Measurements from ENCODE around the gene MFAP3.
"Not testable (repeated sequence)": the region's sequence is repeated elsewhere in the genome, so short reads cannot be mapped to it uniquely, and the experiment has no call there.

Gene MFAP3

DNA sequence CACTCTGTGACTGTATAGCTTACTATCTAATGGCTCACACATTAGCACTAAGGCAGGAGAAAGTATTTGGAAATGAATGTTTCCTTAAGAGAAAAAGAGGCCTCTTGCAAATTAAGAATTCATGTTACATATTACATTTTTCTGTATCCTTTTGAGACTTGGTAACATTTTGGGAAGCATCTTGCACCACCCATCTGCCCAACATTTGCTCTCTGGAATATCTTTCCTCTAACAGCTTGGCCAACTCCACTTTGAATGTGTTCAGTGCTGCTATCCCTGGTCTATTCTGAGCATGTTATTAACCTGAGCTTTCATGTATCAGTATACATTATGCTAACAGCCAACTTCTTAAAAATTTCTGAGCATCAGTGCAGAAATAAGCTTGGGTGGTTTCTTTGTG is 27.2 kb downstream of the MFAP3 start:
- TF ChIP-seq MYC (IDR thresholded peaks at IDR 0.05; ENCODE audit: low read depth, low read length), result no peak
- TF ChIP-seq POLR2A (IDR thresholded peaks at IDR 0.05; ENCODE audit: extremely low read depth, insufficient read length), result no peak
- TF ChIP-seq CTCF (IDR thresholded peaks at IDR 0.05; ENCODE audit: low read depth, low read length), result no peak
- TF ChIP-seq, protein P1, sequence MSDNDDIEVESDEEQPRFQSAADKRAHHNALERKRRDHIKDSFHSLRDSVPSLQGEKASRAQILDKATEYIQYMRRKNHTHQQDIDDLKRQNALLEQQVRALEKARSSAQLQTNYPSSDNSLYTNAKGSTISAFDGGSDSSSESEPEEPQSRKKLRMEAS (IDR thresholded peaks at IDR 0.05; ENCODE audit: low read depth, low read length), result no peak
- no peak overlapping the region for H3K4me3 ChIP-seq (ENCODE audit: low read depth, low read length)
- no peak for DNase-seq (ENCODE audit: low read depth)

DNA sequence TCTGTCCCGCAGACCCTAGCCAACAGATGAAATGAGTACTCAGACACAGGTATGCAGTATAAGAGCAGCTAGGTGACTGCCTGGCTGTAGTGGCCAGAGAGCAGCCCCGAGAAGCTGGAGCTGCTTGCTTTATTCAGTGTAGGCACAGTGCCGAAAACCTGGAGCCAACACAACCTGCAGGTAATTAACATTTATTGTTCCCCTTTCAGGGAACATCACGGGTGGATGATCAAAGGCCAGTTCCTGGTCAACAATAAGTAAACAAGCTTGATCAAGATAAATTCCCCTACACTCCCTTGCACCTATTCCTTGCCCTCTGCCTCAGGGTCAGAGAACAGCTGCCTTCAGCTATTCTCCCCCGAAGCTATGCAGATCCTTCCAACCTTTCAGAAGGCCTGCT is 31.1 kb downstream of the MFAP3 start:
- not testable (repeated sequence) for DNase-seq (ENCODE audit: low read depth); H3K4me3 ChIP-seq (ENCODE audit: low read depth, low read length)

DNA sequence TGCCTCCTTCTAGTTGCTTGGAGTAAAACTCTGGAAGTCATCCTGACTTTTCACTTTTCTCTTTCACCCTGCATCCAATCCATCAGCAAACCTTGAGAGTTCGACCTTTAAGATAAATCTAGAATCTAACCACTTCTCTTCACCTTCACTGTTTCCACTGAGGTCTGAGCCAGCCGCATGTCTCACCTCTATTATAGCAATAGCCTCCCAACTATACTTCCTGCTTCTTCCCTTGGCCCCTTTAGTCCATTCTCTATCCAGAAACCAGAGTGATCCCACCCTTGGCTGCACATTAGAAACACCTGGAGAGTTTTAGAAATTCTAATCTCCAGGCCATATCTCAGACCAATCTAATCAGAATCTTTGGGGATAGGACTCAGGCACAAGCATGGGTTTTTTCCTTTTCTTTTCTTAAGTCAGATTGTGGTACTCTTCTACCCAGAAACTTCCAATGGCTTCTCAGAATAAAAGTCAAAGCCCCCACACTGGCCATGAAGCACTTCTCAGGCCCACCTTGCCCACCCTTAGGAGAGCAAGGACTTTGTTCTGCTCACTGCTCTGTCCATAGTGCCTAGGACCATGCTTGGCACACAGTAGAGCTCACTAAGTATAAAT is 33.1 kb downstream of the MFAP3 start:
- TF ChIP-seq, protein P1 (IDR thresholded peaks at IDR 0.05; ENCODE audit: low read depth, low read length), result no peak
- no peak for TF ChIP-seq CTCF (IDR thresholded peaks at IDR 0.05; ENCODE audit: low read depth, low read length)
- no peak for TF ChIP-seq MYC (IDR thresholded peaks at IDR 0.05; ENCODE audit: low read depth, low read length)
- TF ChIP-seq POLR2A (IDR thresholded peaks at IDR 0.05; ENCODE audit: extremely low read depth, insufficient read length), result no peak
- DNase-seq (ENCODE audit: low read depth), result no peak
- H3K4me3 ChIP-seq (ENCODE audit: low read depth, low read length), result no peak overlapping the region

DNA sequence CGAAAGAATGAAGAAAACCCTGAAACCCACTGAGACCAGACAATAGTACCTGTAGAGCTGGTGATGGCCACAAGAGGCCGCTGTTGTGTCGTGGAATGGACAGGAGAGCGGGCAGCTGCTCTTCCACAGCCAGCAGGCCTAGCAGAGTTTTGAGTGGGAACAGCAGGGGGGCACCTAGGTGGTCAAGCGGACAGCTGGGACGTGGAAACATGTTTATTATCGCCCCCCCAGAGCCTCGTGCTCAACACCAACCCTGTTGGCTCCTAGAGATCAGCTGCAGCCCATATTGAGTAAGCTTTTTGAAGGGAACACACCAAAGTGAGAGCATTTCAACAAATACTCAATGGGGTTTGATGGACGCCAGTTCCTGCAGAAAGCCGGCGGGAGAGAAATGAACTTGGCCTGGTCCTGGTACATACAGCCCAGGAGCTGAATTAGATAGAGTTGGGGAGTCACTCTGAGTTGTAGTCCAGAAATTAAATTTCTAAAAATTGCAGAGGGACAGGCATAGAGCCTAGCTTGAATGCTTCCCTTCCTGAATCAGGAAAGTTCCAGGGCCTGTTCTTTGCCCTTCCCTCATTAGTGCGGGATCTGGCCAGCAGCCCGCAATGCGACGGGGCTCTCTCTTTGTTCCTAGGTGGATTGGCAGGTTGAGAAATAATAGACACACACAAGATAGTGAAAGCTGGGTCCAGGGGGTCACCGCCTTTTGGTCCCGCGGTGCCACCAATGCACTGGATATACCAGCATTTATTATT is 33.8 kb downstream of the MFAP3 start:
- TF ChIP-seq CTCF (IDR thresholded peaks at IDR 0.05; ENCODE audit: low read depth, low read length) (peak; percentile 80), POLR2A (IDR thresholded peaks at IDR 0.05; ENCODE audit: extremely low read depth, insufficient read length) (no peak), MYC (IDR thresholded peaks at IDR 0.05; ENCODE audit: low read depth, low read length) (no peak)
- TF ChIP-seq, protein P1 (IDR thresholded peaks at IDR 0.05; ENCODE audit: low read depth, low read length), result 0 out of 2 replicates have a peak, but pooled peaks have one; percentile 21
- DNase-seq (ENCODE audit: low read depth), result peak; percentile 77
- no peak overlapping the region for H3K4me3 ChIP-seq (ENCODE audit: low read depth, low read length)

DNA sequence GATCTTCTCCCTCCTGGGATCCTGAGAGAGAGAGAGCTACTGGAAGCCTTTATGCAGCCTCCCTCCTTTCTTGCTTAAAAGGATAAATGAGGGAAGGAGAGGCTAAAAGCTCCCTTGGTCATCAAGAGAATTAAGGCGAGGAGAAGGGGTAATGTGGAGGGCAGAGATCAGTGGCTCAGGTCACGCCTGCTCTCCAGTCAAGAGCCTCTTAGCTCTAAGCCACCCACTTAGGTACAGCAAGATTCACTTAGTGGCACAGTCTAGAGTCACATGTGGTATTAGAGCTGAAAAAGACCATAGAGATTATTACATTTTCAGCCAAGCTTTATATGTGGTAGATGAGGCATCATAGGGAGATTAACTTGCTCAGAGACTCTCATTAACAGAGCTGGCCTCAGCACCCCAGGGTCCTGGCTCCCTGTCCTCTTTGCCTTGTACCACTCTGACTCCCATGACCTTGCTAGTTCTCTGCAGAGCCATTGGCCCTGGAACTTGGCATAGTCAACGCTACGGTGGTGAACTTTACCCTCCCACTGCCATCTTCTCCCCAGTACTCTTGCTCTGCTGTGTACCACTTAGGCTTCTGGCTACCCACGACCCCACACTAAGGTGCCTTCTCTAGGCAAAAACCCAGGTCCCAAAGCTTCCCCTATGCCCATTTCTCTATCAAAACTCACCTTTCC is 37.6 kb downstream of the MFAP3 start:
- H3K4me3 ChIP-seq (ENCODE audit: low read depth, low read length), result no peak overlapping the region
- no peak for DNase-seq (ENCODE audit: low read depth)
- no peak for TF ChIP-seq MYC (IDR thresholded peaks at IDR 0.05; ENCODE audit: low read depth, low read length)
- no peak for TF ChIP-seq CTCF (IDR thresholded peaks at IDR 0.05; ENCODE audit: low read depth, low read length)
- TF ChIP-seq POLR2A (IDR thresholded peaks at IDR 0.05; ENCODE audit: extremely low read depth, insufficient read length), result no peak
- TF ChIP-seq, protein P1 (IDR thresholded peaks at IDR 0.05; ENCODE audit: low read depth, low read length), result no peak

DNA sequence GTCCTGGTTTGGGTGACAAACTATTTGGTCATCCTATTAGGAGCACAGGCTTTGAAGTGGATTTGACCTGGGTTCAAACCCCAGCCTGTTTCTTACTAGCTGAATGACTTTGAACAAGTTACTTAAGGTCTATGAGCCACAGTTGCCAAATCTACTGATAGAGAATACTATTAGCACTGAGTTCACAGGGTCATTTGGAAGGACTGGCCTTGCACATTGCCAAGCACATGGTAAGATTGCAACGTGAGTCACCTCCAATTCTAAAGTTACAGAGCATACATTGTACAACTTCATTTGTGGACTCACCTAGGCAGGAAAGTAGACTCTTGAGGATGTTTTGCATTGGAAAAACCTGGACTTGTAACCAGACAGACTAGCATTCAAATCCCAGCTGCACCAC is 38.9 kb downstream of the MFAP3 start:
- DNase-seq (ENCODE audit: low read depth), result no peak
- TF ChIP-seq CTCF (IDR thresholded peaks at IDR 0.05; ENCODE audit: low read depth, low read length) (no peak), POLR2A (IDR thresholded peaks at IDR 0.05; ENCODE audit: extremely low read depth, insufficient read length) (no peak), MYC (IDR thresholded peaks at IDR 0.05; ENCODE audit: low read depth, low read length) (no peak)
- TF ChIP-seq, protein P1 (IDR thresholded peaks at IDR 0.05; ENCODE audit: low read depth, low read length), result no peak
- H3K4me3 ChIP-seq (ENCODE audit: low read depth, low read length), result no peak overlapping the region
